Glomerular visceral epithelial cell (primary cell): Measurements from ENCODE around the gene BCL2L12.
"Not testable (repeated sequence)": the region's sequence is repeated elsewhere in the genome, so short reads cannot be mapped to it uniquely, and the experiment has no call there.

Experiments used
- DNase-seq: peaks from one replicate; pipeline ENCODE4 v3.0.0-alpha.2; 2016; ENCODE audit errors: extremely low spot score

The BCL2L12 gene

DNA sequence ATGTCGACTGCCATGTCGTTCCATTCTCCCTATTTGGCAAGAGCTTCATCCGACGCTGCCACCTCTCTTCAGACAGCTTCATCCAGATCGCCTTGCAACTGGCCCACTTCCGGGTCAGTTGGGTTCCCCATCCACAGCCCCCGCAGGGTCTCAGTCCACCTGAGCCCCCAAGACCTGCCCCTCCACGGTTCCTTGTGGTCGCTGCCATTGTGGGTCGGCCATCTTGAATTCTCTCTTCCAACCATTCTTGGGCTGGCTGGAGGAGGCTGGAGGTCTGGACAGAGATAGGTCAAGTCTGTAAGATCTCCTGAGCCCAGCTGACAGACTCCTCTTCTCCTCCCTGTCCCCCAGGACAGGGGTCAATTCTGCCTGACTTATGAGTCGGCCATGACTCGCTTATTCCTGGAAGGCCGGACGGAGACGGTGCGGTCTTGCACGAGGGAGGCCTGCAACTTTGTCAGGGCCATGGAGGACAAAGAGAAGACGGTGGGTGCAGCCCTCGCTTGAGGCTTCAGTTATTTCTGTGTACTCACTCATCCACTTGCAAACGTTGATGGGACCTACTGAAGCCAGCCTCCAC is 44.7 kb downstream of the BCL2L12 start:
- DNase-seq, result peak; percentile 50

DNA sequence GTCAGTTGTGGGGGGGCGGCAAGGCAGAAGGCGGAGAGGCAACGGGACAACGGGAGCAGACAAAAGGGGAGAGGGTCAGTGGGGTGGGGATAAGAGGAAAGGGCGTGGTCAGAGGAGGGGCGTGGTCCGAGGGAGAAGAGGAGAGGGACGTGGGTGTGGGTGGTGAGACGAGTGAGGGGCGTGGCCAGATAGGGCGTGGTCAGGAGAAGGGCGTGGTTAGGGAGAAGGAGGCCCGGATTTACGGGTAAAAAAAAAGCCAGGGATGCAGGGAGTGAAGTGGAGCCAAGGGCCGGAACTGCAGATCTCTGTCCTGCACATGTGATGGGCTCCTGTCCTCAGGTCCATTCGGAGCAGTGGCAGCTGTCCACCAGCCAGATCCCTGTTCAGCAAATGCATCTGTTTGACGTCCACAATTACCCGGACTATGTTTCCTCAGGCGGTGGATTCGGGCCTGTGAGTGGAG is 46.7 kb downstream of the BCL2L12 start:
- no peak for DNase-seq

DNA sequence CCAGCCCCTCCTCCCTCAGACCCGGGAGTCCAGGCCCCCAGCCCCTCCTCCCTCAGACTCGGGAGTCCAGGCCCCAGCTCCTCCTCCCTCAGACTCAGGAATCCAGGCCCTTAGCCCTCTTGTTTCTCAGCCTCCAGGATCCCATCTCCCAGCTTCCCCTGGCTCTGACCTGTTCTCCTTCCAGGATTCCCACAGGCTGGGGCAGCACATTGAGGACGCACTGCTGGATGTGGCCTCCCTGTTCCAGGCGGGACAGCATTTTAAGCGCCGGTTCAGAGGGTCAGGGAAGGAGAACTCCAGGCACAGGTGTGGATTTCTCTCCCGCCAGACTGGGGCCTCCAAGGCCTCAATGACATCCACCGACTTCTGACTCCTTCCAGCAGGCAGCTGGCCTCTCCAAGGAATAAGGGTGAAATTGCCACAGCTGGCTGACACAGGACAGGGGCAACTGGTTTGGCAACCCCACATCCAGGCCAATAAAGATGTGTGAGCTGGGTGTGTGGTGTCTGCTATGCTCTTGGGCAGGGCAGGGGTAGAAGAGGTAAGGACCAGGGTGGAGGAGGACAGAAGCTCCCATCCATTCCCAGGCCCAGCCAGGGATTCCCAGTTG is 47.6 kb downstream of the BCL2L12 start:
- DNase-seq, result no peak

DNA sequence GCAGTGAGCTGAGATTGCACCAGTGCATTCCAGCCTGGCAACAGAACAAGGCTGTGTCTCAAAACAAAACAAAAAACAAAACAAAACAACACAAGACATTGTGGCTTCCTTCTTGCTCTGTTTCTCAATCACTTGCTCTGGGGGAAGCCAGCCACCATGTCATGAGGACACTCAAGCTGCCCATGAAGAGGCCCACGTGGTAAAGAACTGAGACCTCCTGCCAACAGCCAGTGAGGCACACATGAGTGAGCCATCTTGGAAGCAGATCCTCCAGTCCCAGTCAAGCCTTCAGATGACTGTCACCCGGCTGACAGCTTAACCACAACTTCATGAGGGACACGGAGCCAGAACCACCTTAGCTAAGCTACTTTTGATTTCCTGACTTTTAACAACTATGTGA is 50.4 kb downstream of the BCL2L12 start:
- no peak for DNase-seq

DNA sequence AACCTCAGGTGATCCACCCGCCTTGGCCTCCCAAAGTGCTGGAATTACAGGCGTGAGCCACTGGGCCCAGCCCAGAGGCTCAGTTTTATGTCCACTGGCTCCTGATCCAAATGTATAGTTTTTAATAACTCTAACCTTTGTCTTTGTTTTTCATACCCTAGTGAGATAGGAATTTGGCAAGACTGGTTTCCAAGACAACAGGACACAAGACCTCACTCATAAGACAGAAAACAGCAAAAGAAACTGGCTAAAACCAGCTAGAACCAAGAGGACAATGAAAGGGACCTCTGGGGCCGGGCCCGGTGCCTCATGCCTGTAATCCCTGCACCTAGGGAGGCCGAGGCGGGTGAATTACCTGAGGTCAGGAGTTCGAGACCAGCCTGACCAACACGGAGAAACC is 52.8 kb downstream of the BCL2L12 start:
- DNase-seq, result no peak

DNA sequence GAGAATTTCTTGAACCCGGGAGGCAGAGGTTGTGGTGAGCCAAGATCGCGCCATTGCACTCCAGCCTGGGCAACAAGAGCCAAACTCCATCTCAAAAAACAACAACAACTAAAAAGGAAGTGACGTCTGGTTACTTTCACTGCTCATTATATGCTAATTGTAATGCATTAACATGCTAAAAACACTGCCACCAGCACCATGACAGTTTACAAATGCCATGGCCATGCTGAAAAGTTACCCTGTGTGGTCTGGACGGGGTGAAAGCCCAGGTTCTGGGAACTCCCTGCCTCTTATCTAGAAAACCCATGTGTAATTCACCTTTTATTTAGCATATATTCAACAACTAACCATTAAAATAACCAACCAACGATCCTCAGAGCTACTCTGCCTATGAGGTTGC is 53.3 kb downstream of the BCL2L12 start:
- DNase-seq, result no peak

DNA sequence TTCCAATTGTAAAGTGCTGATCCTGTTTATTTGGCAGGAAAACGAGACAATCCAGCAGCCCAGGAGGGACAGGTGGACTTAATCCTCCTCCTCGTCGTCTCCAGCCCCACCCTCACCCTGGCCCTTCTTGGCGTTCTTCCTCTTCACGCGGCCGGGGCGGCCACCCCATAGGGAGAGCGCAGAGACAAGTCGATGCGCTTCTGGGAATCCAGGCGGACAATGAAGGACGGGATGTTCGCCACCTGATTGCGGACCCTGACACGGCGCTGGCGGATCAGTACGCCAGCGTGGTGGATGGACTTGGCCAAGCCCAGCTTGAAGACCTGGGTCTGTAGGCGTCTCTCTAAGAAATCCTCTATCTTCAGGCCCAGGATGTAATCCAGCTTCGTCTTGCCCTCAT is 53.7 kb downstream of the BCL2L12 start:
- not testable (repeated sequence) for DNase-seq
